Measurements from ENCODE around the gene ZNRF3.

ZNRF3 gene

DNA sequence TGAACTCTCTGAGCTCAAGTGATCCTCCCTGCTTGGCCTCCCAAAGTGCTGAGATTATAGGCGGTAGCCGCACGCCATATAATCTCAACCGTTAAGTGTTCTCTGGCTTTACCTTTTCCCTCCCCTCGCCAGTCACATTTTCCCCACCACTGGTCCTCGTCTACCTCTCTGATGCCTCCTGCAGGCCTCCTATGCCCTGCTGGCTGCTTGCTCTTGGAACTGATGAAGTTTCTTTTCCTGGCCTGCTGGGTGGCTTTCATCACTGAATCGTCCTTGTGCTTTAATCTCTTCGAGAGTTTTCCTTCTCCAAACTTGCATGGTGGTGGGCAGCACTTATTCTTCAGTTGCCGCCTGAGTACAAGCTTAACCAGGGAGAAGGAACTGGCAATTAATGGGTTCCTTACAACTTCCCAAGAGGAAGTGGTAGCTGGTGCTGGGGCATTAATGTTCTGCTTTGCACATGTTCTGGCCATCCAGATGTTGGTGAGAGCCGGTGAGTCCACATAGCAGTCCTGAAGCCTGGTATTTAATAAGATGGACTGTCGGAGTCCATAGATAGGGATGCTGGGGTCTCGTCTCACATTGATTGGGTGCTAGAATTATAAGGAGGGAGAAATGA is 177.0 kb downstream of the ZNRF3 start:
- DNase-seq (ENCODE audit: low read depth): no peak
- TF ChIP-seq, protein P1, sequence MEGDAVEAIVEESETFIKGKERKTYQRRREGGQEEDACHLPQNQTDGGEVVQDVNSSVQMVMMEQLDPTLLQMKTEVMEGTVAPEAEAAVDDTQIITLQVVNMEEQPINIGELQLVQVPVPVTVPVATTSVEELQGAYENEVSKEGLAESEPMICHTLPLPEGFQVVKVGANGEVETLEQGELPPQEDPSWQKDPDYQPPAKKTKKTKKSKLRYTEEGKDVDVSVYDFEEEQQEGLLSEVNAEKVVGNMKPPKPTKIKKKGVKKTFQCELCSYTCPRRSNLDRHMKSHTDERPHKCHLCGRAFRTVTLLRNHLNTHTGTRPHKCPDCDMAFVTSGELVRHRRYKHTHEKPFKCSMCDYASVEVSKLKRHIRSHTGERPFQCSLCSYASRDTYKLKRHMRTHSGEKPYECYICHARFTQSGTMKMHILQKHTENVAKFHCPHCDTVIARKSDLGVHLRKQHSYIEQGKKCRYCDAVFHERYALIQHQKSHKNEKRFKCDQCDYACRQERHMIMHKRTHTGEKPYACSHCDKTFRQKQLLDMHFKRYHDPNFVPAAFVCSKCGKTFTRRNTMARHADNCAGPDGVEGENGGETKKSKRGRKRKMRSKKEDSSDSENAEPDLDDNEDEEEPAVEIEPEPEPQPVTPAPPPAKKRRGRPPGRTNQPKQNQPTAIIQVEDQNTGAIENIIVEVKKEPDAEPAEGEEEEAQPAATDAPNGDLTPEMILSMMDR (IDR thresholded peaks at IDR 0.05; ENCODE audit: low read depth, low read length, missing control alignments): no peak
- no peak overlapping the region for H3K4me3 ChIP-seq (ENCODE audit: low read depth, low read length)

DNA sequence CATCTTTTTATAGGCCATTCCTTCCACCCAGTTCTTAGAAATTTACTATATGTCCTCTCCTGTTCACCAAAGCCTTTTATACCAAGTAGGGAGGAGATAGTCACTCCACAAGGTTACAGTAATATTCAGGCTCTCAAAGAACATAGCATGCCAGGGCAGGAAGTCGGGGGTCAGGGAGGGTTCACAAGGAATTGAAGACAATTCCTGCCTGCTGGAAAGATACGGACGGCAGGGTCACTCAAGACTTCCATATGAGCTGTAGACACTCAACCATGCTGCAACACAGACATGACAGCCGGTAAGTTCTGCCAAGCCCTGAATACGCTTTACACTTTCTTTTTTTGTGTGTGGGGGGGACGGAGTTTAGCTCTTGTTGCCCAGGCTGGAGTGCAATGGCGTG is 177.6 kb downstream of the ZNRF3 start:
- no peak overlapping the region for H3K4me3 ChIP-seq (ENCODE audit: low read depth, low read length)
- DNase-seq (ENCODE audit: low read depth): no peak
- TF ChIP-seq, protein P1 (IDR thresholded peaks at IDR 0.05; ENCODE audit: low read depth, low read length, missing control alignments): no peak

DNA sequence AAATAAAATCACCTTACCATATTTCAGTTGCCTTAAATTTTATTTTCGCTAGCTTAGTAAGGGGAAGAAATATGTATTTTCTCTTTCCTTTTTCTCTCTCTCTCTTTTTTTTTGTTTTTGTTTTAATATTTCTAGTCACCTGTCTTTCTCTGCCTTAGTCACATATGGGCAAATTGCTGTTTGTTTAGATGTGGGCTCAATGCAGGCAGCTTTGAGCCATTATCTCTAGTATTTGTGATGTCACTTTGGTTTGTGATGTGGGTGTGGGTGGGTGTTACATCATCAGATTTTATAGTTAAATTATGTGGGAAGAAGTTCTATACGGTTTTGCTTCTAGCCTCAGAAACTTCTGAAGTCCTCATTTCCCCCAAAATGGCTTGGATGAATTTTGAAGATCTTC is 178.4 kb downstream of the ZNRF3 start, which contains the start of gene C22orf31:
Gene C22orf31, minus strand, starts transcription at position 59 of the 400 bp plus-strand sequence. Its CDS starts 39 bp downstream, at position 20.
- no peak within 1 kb of the TSS for H3K4me3 ChIP-seq (ENCODE audit: low read depth, low read length)
- TF ChIP-seq, protein P1 (IDR thresholded peaks at IDR 0.05; ENCODE audit: low read depth, low read length, missing control alignments): no peak
- no peak for DNase-seq (ENCODE audit: low read depth)

DNA sequence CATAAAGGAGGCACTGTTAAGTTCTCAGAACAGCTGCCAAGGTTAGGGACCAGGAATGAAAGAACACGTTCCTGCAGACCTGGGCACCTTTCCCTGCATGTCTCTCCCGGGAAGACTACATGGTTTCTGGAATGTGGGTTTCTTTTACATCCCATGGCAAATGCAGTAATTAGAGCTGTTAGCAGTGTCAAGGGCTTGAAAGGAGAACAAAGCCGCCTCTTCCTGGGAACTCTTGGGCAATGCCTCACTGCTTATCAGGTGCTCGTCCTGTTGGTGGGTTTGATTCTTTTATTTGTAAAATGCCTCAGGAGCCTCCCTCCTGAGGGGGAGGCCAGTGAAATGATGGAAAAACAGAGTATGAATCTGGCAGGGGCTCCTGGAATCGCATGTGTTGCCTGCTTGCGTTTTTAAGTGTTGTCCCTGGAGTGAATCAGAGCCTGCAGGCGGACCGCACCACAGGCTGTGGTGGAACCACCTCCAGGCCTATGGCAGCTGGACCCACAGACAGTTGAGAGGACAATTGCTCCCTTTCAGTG is 179.0 kb downstream of the ZNRF3 start:
- no peak overlapping the region for H3K4me3 ChIP-seq (ENCODE audit: low read depth, low read length)
- no peak for DNase-seq (ENCODE audit: low read depth)
- TF ChIP-seq, protein P1 (IDR thresholded peaks at IDR 0.05; ENCODE audit: low read depth, low read length, missing control alignments): no peak

DNA sequence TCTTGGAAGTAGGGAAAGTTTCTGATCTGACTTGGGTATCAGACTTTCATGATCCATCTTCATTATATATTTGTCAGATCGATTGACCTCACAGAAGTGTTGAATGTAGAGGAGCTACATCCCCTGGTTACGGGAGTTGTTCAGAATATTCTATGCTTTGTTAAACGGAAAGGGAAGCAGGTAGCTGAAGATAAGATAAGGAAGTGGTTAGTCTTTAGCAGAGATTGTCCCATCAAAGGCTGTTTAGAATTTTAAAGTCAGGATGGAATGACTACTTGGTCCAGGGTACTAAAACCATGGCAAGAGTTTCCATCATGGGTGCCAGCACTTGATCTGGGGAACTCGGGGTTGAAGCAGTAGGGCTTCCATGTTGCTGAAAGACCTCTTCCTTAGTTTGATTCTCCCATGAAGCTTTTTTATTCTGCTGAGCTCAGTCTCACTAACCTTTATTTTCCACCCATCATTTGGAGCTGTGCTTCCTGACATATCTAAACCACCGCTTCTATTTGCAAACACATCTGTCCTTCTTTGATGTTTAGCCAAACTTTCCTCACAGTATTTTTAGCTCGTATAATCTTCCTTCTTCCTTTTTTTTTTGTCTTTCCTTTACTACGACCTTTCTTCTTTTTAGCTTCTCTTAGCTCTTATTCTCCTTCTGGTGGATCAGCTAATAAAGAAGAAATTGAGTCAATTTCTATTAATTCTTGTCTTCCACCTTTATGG is 182.3 kb downstream of the ZNRF3 start:
- no peak for DNase-seq (ENCODE audit: low read depth)
- TF ChIP-seq, protein P1 (IDR thresholded peaks at IDR 0.05; ENCODE audit: low read depth, low read length, missing control alignments): no peak
- no peak overlapping the region for H3K4me3 ChIP-seq (ENCODE audit: low read depth, low read length)

DNA sequence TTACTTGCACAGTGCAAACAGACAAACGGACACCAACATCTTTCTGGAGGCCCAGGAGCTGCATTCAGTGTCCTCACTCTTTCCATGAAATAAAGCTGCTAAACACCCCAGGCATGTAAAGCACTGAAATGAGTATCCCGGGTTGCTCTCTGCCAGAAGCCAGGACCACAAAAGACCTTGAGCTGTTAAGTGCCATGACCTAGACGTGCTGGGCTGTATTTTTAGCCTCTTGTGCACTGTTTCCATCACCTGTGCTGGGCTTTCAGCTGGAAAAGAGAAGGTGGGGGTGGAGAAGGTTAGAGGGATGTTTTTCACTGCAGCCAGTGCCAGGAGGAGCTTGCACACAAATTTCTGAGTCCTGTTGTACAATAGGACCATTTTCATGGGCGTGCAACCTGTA is 186.1 kb downstream of the ZNRF3 start:
- no peak for DNase-seq (ENCODE audit: low read depth)
- TF ChIP-seq, protein P1 (IDR thresholded peaks at IDR 0.05; ENCODE audit: low read depth, low read length, missing control alignments): no peak
- no peak overlapping the region for H3K4me3 ChIP-seq (ENCODE audit: low read depth, low read length)

Measured in GM12864 (cell line).